ENCODE results near the gene POC1B.

POC1B gene

GRCh38 chr12:89497005-89497404, 28.8 kb downstream of the POC1B start:
- DNase-seq (ENCODE audit: low spot score) = no peak

- no peak for DNase-seq (ENCODE audit: low spot score)
These were observed 31.2 kb downstream of the POC1B start for GRCh38 chr12:89494411-89495231.

- DNase-seq (ENCODE audit: low spot score) = peak; percentile 25
These were observed 32.1 kb downstream of the POC1B start for GRCh38 chr12:89493670-89494302.

GRCh38 chr12:89492883-89493282, 33.0 kb downstream of the POC1B start:
- no peak for DNase-seq (ENCODE audit: low spot score)

DNA sequence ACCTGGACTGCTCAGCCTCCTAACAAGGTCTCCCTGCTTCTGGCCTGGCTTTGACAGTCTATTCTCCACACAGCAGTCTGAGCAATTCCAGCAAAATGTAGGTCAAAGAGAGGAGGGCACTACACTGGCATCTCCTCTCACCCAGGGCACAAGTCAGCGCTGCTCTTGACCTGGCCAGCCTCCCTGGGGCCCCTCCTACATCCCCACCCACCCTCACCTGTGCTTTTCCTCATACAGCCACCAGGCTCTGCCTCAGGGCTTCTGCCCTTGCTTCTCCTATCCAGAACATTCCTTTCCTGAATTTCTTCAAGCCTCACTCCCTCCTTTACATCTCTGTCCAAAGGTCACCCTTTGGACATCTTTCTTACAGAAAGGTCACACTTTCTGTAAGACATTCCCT, 34.9 kb downstream of the POC1B start:
- DNase-seq (ENCODE audit: low spot score) = no peak

DNA sequence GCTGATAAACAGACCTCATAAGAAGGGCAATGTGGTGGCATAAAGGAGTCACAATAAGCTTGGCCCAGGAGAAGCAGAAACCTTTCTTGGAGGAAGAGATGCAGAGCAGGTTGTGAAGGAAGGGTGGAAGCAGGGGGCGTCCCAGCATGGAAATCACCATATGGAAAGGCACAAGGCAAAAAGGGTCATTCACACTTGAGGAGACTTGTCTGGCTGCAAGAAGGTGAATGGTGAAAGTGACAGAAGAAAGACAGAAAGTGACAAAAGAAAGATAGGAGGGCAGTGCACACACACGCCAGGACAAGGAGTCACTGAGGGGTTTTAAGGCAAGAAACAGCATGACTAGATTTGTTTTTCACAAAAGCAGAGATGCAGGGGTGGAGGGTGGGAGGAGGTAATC, 39.6 kb downstream of the POC1B start:
- DNase-seq (ENCODE audit: low spot score) = no peak

DNA sequence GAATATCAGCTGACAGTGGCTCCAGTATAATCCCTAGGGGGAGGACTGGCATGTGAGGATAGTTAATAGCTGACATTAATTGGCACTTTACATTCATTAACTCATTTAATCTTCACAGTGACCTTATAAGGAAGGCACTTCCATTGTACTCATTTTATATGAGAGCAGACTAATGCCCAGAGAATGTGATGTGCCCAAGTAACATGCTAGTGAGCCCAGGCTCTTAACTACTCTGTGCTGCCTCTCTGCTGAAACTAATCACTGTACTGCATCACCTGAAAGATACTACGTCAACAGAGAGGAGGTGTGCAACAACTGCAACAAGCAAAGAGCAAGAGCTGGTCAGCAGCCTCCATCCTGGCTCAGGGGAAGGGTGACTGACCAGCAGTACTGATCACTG, 41.4 kb downstream of the POC1B start:
- DNase-seq (ENCODE audit: low spot score) = no peak

DNA sequence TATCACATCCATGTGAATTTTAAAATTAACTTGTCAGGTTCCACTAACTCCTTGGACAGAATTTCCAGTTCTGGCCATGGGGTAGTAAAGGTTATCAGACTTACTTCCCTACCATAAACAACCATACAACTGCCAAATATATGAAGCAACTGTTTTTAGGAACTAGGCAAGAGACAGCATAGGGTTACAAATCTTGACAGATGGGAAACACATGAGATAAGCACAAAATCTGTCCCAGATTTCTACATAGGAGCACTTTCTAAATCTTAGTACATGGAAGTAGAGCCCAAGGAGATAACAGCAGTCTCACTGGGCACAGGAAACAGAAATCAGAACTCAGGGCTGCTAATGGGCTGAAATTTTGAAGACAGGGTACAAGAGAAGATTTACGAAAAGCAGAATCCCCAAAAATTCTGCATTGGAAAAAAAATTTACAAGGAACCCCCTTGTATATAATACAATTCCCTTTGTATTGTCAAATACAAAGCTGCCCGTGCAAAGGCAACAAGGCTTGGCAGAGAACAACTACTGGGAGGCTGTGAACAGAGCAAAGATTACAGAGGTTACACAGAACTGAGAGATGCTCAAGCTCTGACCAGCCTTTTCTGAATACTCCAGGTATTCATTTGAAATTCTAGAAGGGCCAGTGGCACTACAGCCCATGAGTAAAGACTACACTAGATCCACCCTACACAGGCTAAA, 44.5 kb downstream of the POC1B start:
- peak; percentile 74 for DNase-seq (ENCODE audit: low spot score)

- DNase-seq (ENCODE audit: low spot score) = no peak
These were observed 45.9 kb downstream of the POC1B start for GRCh38 chr12:89479982-89480381.

DNA sequence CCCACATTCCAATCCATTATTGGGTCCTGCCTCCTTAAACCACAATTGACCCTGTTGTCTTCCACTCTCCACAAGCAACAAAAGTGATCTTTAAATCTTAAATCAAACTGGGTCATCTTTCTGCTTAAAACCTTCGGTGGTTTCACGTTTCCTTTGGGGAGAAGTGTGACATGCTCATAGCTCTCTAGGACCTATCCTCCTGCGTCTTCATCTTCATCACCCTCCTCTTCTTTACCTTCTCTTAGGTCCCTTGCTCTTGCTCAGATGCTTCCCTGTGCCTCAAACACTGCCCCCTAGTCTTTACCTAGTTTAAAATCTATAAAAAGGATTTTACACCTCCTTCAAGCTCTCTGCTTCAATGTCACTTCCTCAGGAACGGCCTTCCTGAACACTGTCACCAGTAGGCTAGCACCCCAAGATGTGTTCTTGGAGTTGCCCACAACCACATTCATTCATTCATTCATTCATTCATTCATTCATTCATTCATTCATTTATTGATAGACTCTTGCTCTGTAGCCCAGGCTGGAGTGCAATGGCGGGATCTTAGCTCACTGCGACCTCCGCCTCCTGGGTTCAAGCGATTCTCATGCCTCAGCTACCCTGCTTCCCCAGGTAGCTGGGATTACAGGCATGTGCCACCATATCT, 48.1 kb downstream of the POC1B start:
- no peak for DNase-seq (ENCODE audit: low spot score)

- no peak for DNase-seq (ENCODE audit: low spot score)
These were observed 48.8 kb downstream of the POC1B start for GRCh38 chr12:89476904-89477595.

GRCh38 chr12:89476232-89476631, 49.6 kb downstream of the POC1B start:
- DNase-seq (ENCODE audit: low spot score) = no peak

- DNase-seq (ENCODE audit: low spot score) = no peak
These were observed 50.5 kb downstream of the POC1B start for GRCh38 chr12:89475203-89475990.

GRCh38 chr12:89474615-89475014, 51.2 kb downstream of the POC1B start:
- DNase-seq (ENCODE audit: low spot score) = no peak

DNA sequence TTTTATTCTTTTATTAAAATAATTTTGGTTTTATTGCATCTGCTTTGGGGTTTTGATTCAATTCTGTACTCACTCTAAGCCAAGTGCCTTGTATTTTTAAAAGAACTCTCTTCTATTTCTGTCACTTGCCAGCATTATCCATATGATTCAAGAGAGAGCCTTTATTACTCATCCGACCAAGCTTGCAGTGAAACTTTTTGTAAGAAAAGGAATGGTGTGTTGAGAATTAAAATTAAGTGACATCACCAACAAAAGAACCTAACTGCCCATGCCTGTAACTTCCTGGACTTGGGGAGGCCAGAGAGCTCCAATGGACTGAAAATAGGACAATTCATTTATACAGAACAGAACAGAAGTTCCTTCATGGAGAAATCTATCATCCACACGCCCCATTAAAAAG, 53.3 kb downstream of the POC1B start:
- no peak for DNase-seq (ENCODE audit: low spot score)

DNA sequence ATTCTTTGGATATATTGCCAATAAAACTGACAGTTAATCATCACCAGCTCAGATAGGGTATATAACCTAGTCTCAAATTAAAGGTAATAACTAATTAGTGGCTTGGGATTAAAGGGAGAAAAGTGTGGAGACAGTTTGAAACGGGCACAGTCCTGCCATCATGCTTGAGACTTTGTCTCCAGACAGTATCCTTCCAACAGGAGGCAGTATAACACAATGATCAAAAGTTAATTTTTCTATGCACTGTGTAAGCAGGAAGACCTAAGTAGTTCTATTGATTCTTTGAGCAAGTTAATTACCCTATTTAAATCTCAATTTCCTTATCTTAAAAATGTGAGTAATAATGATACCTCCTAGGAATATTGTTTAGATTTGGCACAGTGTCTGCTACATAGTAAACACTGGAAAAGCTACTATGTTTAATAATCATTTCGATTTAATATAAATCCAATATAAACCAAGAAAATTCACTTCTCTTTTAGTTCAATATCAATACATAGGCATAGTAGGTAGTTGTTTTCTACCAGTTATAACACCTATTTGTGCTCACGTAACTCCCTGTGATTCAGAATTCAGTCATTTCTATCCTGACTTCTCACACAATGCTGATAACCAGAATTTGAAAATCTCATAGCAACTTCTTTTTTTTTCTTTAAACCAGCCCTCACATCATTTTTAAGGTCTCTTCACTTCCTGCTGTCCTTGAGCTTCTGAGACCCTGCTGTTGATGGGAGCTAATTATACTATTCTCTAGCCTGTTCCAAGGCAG, 54.9 kb downstream of the POC1B start:
- peak; percentile 84 for DNase-seq (ENCODE audit: low spot score)

DNA sequence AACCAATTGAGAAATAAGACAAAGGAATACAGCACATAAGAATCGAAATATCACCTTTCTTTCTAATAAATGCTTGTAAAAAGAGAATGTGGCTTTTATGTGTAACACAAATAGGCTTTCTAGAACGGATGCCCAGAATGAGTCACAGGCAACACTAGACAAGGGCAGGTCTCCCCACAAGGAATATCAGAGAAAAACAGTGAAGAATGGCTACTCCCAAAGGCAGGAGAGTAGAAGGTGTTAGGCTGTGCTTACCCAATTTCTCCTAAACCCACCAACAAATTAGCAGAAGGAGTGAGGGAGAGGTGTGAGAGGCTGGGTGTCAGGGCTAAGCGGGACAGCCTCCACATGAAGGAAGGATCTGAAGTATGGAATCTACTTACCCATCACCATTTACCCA, 56.5 kb downstream of the POC1B start:
- DNase-seq (ENCODE audit: low spot score) = no peak

DNA sequence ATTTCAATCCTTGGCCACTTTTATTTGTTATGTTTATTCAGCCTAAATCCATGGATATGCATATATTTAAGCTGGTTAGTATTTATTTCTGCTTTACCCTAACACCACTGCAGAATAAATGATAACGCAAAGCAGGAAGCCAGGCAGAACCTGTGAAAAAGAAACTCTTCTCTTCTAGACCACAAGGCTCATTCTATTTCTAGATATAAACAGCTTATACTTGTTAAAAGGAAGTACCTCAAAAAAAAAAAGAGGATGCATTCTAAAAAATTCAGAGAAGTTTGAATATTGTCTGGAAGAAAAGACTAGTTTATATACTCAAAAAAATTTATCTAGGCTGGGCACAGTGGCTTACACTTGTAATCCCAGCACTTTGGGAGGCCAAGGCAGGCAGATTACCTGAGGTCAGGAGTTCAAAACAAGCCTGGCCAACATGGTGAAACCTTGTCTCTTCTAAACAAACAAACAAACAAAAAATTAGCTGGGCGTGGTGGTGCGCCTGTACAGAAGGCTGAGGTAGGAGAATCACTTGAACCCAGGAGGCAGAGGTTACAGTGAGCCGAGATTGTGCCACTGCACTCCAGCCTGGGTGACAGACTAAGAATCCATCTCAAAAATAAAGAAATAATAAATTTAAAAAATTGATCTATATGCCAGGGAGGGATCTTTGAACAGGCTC, 57.1 kb downstream of the POC1B start:
- DNase-seq (ENCODE audit: low spot score) = no peak

DNA sequence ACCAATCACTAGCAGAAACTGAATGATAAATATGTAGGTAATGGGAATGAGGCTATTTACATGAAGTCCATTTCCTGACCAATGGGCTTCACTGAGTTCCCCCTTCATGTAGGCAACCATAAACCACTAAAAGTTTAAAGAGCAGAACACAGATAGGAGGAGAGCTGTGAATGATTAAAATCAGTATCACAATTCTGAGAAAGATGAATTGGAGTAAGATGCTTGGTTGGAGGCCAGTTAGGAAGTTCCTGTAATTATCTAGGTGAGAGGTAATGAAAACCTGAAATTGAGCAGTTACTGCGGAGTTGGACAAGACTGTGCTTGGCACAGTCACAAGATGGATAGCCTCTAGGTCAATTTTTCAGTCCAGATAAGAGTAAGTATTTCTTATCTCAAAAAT, 57.8 kb downstream of the POC1B start:
- no peak for DNase-seq (ENCODE audit: low spot score)
